Measurements from ENCODE around the gene IMP3. TPM values are rescaled to one million over a fixed set of nuclear protein-coding genes. Genes with fewer than 3 reads are reported as not detected.

The IMP3 gene
- total and polyA plus RNA-seq, 10 donors = 51.3 to 177 (median 103) TPM

GRCh38 chr15:75590239-75590638, 49.8 kb downstream of the IMP3 start:
- Histone ChIP-seq H3K4me1 (no peaks in the 10 kb centered on the region), H3K9me3 (no peaks in the 10 kb centered on the region), H3K36me3 (peaks cover 0 to 64% (median 4%) of the 10 kb centered on the region in 6 donors), H3K27ac (no peak overlapping the region), H3K4me3 (no peak overlapping the region), H3K27me3 (replicated peaks in 1 of 7) (no peaks in the 10 kb centered on the region)
- TF ChIP-seq POLR2AphosphoS5 (IDR thresholded peaks at IDR 0.05) = no peak
- TF ChIP-seq POLR2A (IDR thresholded peaks at IDR 0.05) = no peak
- TF ChIP-seq CTCF (IDR thresholded peaks at IDR 0.05 in 8 of 11, conservative IDR thresholded peaks at IDR 0.05 in 3 of 11) = no peak
- no peak for DNase-seq
- 86 to 96% (median 92%) methylated on average over 2 of the region's 2 CpGs for WGBS, 5 donors
- intact Hi-C loops (cut with DNase I; ENCODE audit: low total_unique reads) = no loop called here

Other genes with a start within 250 kb of the IMP3 start
- gene SIN3A, start 188.5 kb downstream of the IMP3 start, total RNA-seq = 10 to 100 TPM; 64.5 to 90.2 (median 84.7) TPM
- 10 to 100 TPM in 1 of 3 donors, 1 to 10 TPM in 2; 8.2 to 12.5 (median 8.4) TPM for gene SIN3A, start 188.5 kb downstream of the IMP3 start, polyA plus RNA-seq
- gene PTPN9, start 60.9 kb downstream of the IMP3 start, total RNA-seq = 10 to 100 TPM; 19.1 to 32.5 (median 24.9) TPM
- 1 to 10 TPM; 4.6 to 9.5 (median 7.9) TPM for gene PTPN9, start 60.9 kb downstream of the IMP3 start, polyA plus RNA-seq
- gene SNUPN, start 14.5 kb downstream of the IMP3 start, total RNA-seq = 10 to 100 TPM; 16.9 to 26.3 (median 22.8) TPM
- 10 to 100 TPM; 16.8 to 24.7 (median 21.3) TPM for gene SNUPN, start 14.5 kb downstream of the IMP3 start, polyA plus RNA-seq
- gene SNX33, start 7.7 kb upstream of the IMP3 start, total RNA-seq = 10 to 100 TPM; 10.4 to 22.8 (median 18.3) TPM
- 1 to 10 TPM; 4.3 to 7.8 (median 6.3) TPM for gene SNX33, start 7.7 kb upstream of the IMP3 start, polyA plus RNA-seq
- gene CSPG4, start 72.6 kb upstream of the IMP3 start, total RNA-seq = 10 to 100 TPM in 4 of 7 donors, 1 to 10 TPM in 3; 4.1 to 28.6 (median 10.2) TPM
- gene CSPG4, start 72.6 kb upstream of the IMP3 start, polyA plus RNA-seq = 1 to 10 TPM in 2 of 3 donors, under 1 TPM in 1; 0.89 to 4.9 (median 1.3) TPM
- gene UBE2Q2, start 203.2 kb upstream of the IMP3 start, total RNA-seq = 10 to 100 TPM; 22.9 to 38.0 (median 31.2) TPM
- 10 to 100 TPM; 25.5 to 31.8 (median 26.4) TPM for gene UBE2Q2, start 203.2 kb upstream of the IMP3 start, polyA plus RNA-seq